Measurements from ENCODE around the gene ZBTB21. TPM values are rescaled to one million over a fixed set of nuclear protein-coding genes. Genes with fewer than 3 reads are reported as not detected.

The ZBTB21 gene
- polyA plus RNA-seq, 1 of the 3 experiments (the other 2 are of a cell fraction): 2.9 TPM

DNA sequence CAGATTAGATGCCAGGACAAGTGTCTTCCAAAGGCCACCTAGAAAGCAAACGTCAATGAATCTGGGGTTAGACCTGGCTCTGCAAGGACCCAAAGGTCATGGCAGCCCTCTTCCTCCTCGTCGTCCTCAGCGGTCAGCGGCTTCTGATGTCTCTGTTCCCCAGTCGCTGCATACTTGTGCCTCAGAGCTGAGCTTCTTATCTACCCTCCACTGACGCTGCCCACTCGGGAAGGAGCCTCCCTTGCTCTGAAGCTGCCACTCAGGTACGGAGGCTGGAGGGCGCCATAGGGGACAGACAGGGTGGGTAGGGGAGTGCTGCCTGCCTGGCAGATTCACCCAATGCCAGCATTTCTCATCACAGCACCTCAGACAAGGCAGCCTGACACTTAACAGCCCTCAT lies 49.6 kb upstream of the ZBTB21 start:
- CTCF ChIA-PET: no interaction called here
- WGBS (ENCODE audit: low lambda C conversion rate): 67% methylated on average over 9 of the region's 10 CpGs

DNA sequence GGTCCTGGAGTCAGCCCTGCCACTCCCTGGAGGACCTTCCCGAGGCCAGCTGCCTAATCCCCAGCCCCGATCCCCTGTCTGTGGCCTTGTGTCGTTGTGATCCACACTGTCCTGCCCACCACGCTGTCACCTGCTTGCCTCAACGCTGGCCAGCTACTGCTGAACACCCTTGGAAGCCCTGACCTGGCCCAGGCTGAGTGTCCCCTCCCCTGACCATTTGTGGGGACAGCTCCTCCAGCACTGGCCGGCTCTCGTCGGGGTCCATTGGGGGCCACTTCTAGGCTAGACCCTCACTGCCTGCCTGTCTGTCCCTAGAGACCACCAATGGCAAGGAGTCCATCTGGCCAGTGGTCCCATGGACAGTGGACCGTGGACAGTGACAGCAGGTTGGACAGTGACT lies 49.0 kb upstream of the ZBTB21 start:
- Histone ChIP-seq H4K20me1 (ENCODE audit: insufficient read depth) (no peaks in the 10 kb centered on the region), H3K4me2 (no peak overlapping the region), H3F3A (replicated peaks; ENCODE audit: insufficient read depth) (no peaks in the 10 kb centered on the region), H3K4me3 (ENCODE audit: low read depth in 2 of 2, low read length in 1 of 2) (no peak overlapping the region), H2AFZ (ENCODE audit: low read depth) (no peak overlapping the region), H3K27me3 (ENCODE audit: insufficient read depth) (peaks cover 12% of the 10 kb centered on the region; the same call in 1 of the 2 replicates), H3K36me3 (replicated peaks in 1 of 2; ENCODE audit: control insufficient read depth in 1 of 2, insufficient read depth in 2 of 2, low read length in 1 of 2) (no peaks in the 10 kb centered on the region), H3K4me1 (ENCODE audit: control insufficient read depth in 1 of 2, insufficient read depth in 2 of 2, low read depth in 1 of 2, low read length in 1 of 2) (no peaks in the 10 kb centered on the region), H3K27ac (ENCODE audit: low read depth in 2 of 2, low read length in 1 of 2) (no peak overlapping the region), H3K79me2 (ENCODE audit: insufficient read depth) (no peaks in the 10 kb centered on the region), H3K9me3 (no peaks in the 10 kb centered on the region), H3K9me2 (no peaks in the 10 kb centered on the region), H3K9ac (no peak overlapping the region)
- ChIA-PET POLR2A (no interaction called here), CTCF (no interaction called here)
- DNase-seq: no peak
- no peak for TF ChIP-seq ELF1 (IDR thresholded peaks at IDR 0.05)
- TF ChIP-seq GABPA (IDR thresholded peaks at IDR 0.05; ENCODE audit: low read depth): no peak
- TF ChIP-seq, protein P1, sequence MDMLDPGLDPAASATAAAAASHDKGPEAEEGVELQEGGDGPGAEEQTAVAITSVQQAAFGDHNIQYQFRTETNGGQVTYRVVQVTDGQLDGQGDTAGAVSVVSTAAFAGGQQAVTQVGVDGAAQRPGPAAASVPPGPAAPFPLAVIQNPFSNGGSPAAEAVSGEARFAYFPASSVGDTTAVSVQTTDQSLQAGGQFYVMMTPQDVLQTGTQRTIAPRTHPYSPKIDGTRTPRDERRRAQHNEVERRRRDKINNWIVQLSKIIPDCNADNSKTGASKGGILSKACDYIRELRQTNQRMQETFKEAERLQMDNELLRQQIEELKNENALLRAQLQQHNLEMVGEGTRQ (IDR thresholded peaks at IDR 0.05; ENCODE audit: borderline replicate concordance, low read depth, low read length): no peak
- WGBS (ENCODE audit: low lambda C conversion rate): 33% methylated on average over 4 of the region's 9 CpGs

More for the DNA sequence above, 49.6 kb upstream of the ZBTB21 start:
- H3K79me2 ChIP-seq (ENCODE audit: insufficient read depth): no peaks in the 10 kb centered on the region
- H3K4me3 ChIP-seq (ENCODE audit: low read depth in 2 of 2, low read length in 1 of 2): no peak overlapping the region
- H3K36me3 ChIP-seq (replicated peaks in 1 of 2; ENCODE audit: control insufficient read depth in 1 of 2, insufficient read depth in 2 of 2, low read length in 1 of 2): no peaks in the 10 kb centered on the region
- H3K9me2 ChIP-seq: no peaks in the 10 kb centered on the region
- H3F3A ChIP-seq (replicated peaks; ENCODE audit: insufficient read depth): no peaks in the 10 kb centered on the region
- peaks cover 12% of the 10 kb centered on the region; the same call in 1 of the 2 replicates for H3K27me3 ChIP-seq (ENCODE audit: insufficient read depth)
- POLR2A ChIA-PET: no interaction called here
- TF ChIP-seq MXI1 (IDR thresholded peaks at IDR 0.05; ENCODE audit: low read depth, low read length) (no peak), TCF12 (IDR thresholded peaks at IDR 0.05) (no peak), YY1 (IDR thresholded peaks at IDR 0.05; ENCODE audit: low read depth) (no peak), TEAD4 (IDR thresholded peaks at IDR 0.05; ENCODE audit: borderline replicate concordance, insufficient read depth) (no peak), JUND (IDR thresholded peaks at IDR 0.05) (no peak)
- TF ChIP-seq, protein P2, sequence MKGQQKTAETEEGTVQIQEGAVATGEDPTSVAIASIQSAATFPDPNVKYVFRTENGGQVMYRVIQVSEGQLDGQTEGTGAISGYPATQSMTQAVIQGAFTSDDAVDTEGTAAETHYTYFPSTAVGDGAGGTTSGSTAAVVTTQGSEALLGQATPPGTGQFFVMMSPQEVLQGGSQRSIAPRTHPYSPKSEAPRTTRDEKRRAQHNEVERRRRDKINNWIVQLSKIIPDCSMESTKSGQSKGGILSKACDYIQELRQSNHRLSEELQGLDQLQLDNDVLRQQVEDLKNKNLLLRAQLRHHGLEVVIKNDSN (IDR thresholded peaks at IDR 0.05; ENCODE audit: borderline replicate concordance, low read depth): no peak
- no peak overlapping the region for H3K4me2 ChIP-seq
- no peak for DNase-seq
- H3K27ac ChIP-seq (ENCODE audit: low read depth in 2 of 2, low read length in 1 of 2): no peak overlapping the region
- H2AFZ ChIP-seq (ENCODE audit: low read depth): no peak overlapping the region
- H3K9me3 ChIP-seq: no peaks in the 10 kb centered on the region
- H3K4me1 ChIP-seq (ENCODE audit: control insufficient read depth in 1 of 2, insufficient read depth in 2 of 2, low read depth in 1 of 2, low read length in 1 of 2): no peaks in the 10 kb centered on the region
- H4K20me1 ChIP-seq (ENCODE audit: insufficient read depth): no peaks in the 10 kb centered on the region
- no peak overlapping the region for H3K9ac ChIP-seq

DNA sequence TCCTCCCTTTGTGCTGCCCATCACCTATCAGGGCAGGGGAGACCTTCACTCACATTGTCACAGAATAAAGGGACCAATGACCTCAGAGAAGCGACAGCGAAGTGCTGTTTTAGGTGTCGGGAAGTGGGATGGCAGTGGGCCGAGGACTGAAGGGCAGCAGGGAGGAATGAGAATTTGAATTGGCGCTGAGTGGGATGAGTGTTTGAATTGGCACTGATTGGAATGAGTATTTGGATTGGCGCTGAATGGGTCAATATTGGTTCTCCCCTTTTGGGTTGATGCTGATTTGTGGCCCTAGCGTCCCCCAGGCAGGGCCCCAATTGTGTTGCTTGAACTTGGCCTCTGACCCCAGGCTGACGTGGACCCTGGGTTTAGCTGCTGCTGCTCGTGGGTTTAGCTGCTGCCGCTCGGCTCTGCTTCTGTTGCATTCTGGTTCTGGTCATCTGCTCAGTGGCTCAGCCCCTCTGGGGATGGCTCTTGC lies 48.5 kb upstream of the ZBTB21 start:
- H3K27me3 ChIP-seq (ENCODE audit: insufficient read depth): peaks cover 13% of the 10 kb centered on the region; the same call in 1 of the 2 replicates
- WGBS (ENCODE audit: low lambda C conversion rate): 66% methylated on average over 9 of the region's 11 CpGs
- no peak for DNase-seq
- TF ChIP-seq, protein P3, sequence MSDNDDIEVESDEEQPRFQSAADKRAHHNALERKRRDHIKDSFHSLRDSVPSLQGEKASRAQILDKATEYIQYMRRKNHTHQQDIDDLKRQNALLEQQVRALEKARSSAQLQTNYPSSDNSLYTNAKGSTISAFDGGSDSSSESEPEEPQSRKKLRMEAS (IDR thresholded peaks at IDR 0.05; ENCODE audit: low read depth): no peak
- TF ChIP-seq EP300 (IDR thresholded peaks at IDR 0.05; ENCODE audit: borderline replicate concordance in 1 of 2, low read depth in 1 of 2, low read length in 1 of 2) (no peak), NRF1 (IDR thresholded peaks at IDR 0.05; ENCODE audit: low read depth, low read length) (no peak), GATA2 (CRISPR knock-in tag; IDR thresholded peaks at IDR 0.05) (no peak), ELF1 (IDR thresholded peaks at IDR 0.05) (no peak)
- TF ChIP-seq, protein P4, sequence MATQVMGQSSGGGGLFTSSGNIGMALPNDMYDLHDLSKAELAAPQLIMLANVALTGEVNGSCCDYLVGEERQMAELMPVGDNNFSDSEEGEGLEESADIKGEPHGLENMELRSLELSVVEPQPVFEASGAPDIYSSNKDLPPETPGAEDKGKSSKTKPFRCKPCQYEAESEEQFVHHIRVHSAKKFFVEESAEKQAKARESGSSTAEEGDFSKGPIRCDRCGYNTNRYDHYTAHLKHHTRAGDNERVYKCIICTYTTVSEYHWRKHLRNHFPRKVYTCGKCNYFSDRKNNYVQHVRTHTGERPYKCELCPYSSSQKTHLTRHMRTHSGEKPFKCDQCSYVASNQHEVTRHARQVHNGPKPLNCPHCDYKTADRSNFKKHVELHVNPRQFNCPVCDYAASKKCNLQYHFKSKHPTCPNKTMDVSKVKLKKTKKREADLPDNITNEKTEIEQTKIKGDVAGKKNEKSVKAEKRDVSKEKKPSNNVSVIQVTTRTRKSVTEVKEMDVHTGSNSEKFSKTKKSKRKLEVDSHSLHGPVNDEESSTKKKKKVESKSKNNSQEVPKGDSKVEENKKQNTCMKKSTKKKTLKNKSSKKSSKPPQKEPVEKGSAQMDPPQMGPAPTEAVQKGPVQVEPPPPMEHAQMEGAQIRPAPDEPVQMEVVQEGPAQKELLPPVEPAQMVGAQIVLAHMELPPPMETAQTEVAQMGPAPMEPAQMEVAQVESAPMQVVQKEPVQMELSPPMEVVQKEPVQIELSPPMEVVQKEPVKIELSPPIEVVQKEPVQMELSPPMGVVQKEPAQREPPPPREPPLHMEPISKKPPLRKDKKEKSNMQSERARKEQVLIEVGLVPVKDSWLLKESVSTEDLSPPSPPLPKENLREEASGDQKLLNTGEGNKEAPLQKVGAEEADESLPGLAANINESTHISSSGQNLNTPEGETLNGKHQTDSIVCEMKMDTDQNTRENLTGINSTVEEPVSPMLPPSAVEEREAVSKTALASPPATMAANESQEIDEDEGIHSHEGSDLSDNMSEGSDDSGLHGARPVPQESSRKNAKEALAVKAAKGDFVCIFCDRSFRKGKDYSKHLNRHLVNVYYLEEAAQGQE (IDR thresholded peaks at IDR 0.05; ENCODE audit: low read depth, low read length): no peak
- H3K36me3 ChIP-seq (replicated peaks in 1 of 2; ENCODE audit: control insufficient read depth in 1 of 2, insufficient read depth in 2 of 2, low read length in 1 of 2): no peaks in the 10 kb centered on the region
- no peaks in the 10 kb centered on the region for H3F3A ChIP-seq (replicated peaks; ENCODE audit: insufficient read depth)
- no peaks in the 10 kb centered on the region for H3K4me1 ChIP-seq (ENCODE audit: control insufficient read depth in 1 of 2, insufficient read depth in 2 of 2, low read depth in 1 of 2, low read length in 1 of 2)
- H3K79me2 ChIP-seq (ENCODE audit: insufficient read depth): no peaks in the 10 kb centered on the region
- no peaks in the 10 kb centered on the region for H3K9me3 ChIP-seq
- H3K4me2 ChIP-seq: no peak overlapping the region
- H3K9me2 ChIP-seq: no peaks in the 10 kb centered on the region
- no peak overlapping the region for H2AFZ ChIP-seq (ENCODE audit: low read depth)
- CTCF ChIA-PET: interaction anchor here (0.7 kb wide), 1 partner anchor 870 kb away, joined by 3 read pairs; no protein-coding TSS in a partner anchor
- POLR2A ChIA-PET: no interaction called here
- H3K9ac ChIP-seq: no peak overlapping the region
- H3K4me3 ChIP-seq (ENCODE audit: low read depth in 2 of 2, low read length in 1 of 2): no peak overlapping the region
- no peak overlapping the region for H3K27ac ChIP-seq (ENCODE audit: low read depth in 2 of 2, low read length in 1 of 2)
- H4K20me1 ChIP-seq (ENCODE audit: insufficient read depth): no peaks in the 10 kb centered on the region
